ENCODE results near the gene TMEM94. TPM values are rescaled to one million over a fixed set of nuclear protein-coding genes. Genes with fewer than 3 reads are reported as not detected.

Gene TMEM94
- total RNA-seq, 2 experiments from 2014 or later = 81.9 to 84.8 TPM

DNA sequence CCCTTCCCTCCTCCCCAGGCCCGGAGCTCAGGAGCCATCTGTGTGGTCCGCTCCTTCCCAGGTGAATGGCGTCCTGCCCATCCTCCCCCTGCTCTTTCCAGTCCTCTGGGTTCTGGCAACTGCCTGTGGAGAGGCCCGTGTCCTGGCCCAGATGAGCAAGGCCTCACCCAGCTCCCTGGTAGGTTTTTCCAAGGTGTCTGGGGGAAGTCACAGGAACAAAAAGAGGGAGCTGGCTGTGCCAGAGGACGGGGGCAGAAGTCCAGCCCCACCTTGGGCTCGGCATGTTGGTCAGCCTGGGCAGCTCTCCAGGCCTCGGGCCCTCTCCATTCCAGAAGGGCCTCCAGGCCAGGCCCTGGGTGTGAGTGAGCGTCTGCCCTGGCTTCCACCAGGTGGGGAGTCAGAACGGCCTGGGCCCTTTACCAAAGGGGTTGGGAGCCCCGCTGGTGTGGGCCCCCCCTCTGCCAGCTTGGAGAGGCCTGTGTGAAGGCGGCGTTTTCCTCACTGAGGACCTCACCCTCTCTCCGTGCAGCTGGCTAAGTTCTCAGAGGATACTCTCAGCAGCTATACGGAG, 33.8 kb downstream of the TMEM94 start:
- ATAC-seq = no peak
- H3K9me3 Mint-ChIP-seq (ENCODE audit: insufficient read depth) = no peaks in the 10 kb centered on the region
- H3K27ac Mint-ChIP-seq = peak overlapping the region; percentile 39
- no peak overlapping the region for H3K4me3 Mint-ChIP-seq
- H3K27me3 Mint-ChIP-seq (ENCODE audit: low read depth) = no peaks in the 10 kb centered on the region
- peaks cover 28% of the 10 kb centered on the region for H3K4me1 Mint-ChIP-seq (ENCODE audit: low read depth)
- ChIA-PET POLR2A (interaction anchor here (1.1 kb wide), 1 partner anchor 19 kb away, joined by 3 read pairs; no protein-coding TSS in a partner anchor), CTCF (no interaction called here)
- no peak for DNase-seq
- peaks cover 18% of the 10 kb centered on the region for H3K36me3 Mint-ChIP-seq (ENCODE audit: low read depth)

DNA sequence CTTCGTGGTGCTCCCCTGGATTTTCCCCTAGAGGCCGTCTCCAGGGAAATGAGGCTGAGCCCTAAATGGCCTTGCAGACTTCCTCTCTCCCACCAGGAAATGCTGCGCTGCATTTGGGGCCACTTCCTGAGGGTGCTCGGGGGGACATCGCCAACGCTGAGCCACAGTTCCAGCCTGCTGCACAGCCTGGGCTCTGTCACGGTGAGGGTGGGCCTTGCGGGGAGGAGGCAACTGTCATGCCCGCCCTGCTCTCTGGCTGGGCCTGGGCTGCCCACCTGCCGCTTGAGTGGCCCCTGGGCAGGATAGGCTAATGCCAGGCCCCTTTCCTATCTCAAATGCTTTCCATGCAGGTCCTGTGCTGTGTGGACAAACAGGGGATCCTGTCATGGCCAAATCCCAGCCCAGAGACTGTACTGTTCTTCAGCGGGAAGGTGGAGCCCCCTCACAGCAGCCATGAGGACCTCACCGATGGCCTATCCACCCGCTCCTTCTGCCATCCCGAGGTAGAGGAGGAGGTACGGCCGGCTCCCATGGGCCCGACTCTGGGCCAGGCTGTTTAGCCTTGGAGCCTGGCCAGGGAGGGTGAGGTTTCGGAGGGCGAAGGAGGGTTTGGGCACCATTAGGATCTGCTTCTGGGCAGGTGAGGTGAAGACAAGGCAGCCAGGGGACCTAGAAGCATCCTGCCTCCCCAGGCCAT, 34.7 kb downstream of the TMEM94 start:
- ATAC-seq = no peak
- CTCF ChIA-PET = no interaction called here
- Mint-ChIP-seq H3K36me3 (ENCODE audit: low read depth) (peaks cover 17% of the 10 kb centered on the region), H3K27ac (peak overlapping the region; percentile 61), H3K4me3 (no peak overlapping the region), H3K4me1 (ENCODE audit: low read depth) (peaks cover 28% of the 10 kb centered on the region), H3K27me3 (ENCODE audit: low read depth) (no peaks in the 10 kb centered on the region), H3K9me3 (ENCODE audit: insufficient read depth) (no peaks in the 10 kb centered on the region)
- DNase-seq = no peak
- POLR2A ChIA-PET = no interaction called here

DNA sequence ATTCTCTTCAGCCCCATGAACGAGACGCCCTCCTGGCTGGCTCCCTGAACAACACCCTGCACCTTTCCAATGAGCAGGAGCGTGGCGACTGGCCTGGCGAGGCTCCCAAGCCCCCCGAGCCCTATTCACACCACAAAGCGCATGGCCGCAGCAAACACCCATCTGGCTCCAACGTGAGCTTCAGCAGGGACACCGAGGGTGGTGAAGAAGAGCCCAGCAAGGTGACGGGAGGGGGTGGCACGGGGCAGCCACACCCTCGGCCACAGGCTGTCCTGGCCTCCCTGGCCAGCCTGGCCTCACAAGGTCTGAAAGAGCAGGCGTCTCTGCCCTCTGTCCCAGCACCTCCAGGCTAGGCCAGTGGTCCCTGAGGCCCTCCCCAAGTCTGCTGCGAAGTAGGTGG, 35.2 kb downstream of the TMEM94 start:
- DNase-seq = no peak
- POLR2A ChIA-PET = no interaction called here
- no peak overlapping the region for H3K4me3 Mint-ChIP-seq
- peaks cover 11% of the 10 kb centered on the region for H3K36me3 Mint-ChIP-seq (ENCODE audit: low read depth)
- peaks cover 22% of the 10 kb centered on the region for H3K4me1 Mint-ChIP-seq (ENCODE audit: low read depth)
- no peak for ATAC-seq
- H3K27ac Mint-ChIP-seq = peak overlapping the region; percentile 61
- CTCF ChIA-PET = no interaction called here
- H3K27me3 Mint-ChIP-seq (ENCODE audit: low read depth) = no peaks in the 10 kb centered on the region
- no peaks in the 10 kb centered on the region for H3K9me3 Mint-ChIP-seq (ENCODE audit: insufficient read depth)

DNA sequence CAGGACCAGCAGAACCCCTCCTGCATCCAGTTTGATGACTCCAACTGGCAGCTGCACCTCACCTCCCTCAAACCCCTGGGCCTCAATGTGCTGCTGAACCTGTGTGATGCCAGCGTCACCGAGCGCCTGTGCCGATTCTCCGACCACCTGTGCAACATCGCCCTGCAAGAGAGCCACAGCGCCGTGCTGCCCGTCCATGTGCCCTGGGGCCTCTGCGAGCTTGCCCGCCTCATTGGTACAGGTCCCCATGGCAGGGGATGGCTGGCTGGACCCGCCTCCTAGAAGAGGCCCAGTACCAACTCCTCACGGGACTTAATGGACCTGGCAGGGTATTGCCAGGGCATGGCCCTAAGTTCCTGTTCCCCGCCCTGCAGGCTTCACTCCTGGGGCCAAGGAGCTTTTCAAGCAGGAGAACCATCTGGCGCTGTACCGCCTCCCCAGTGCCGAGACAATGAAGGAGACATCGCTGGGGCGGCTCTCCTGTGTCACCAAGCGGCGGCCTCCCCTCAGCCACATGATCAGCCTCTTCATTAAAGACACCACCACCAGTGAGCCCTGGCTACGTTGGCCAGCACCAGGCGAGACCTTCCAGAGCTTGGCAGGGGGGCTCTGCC, 36.2 kb downstream of the TMEM94 start:
- CTCF ChIA-PET = no interaction called here
- no peaks in the 10 kb centered on the region for H3K9me3 Mint-ChIP-seq (ENCODE audit: insufficient read depth)
- H3K4me1 Mint-ChIP-seq (ENCODE audit: low read depth) = peaks cover 14% of the 10 kb centered on the region
- POLR2A ChIA-PET = no interaction called here
- H3K36me3 Mint-ChIP-seq (ENCODE audit: low read depth) = peaks cover 5% of the 10 kb centered on the region
- no peak for ATAC-seq
- no peak for DNase-seq
- H3K27me3 Mint-ChIP-seq (ENCODE audit: low read depth) = no peaks in the 10 kb centered on the region
- H3K27ac Mint-ChIP-seq = no peak overlapping the region
- no peak overlapping the region for H3K4me3 Mint-ChIP-seq

DNA sequence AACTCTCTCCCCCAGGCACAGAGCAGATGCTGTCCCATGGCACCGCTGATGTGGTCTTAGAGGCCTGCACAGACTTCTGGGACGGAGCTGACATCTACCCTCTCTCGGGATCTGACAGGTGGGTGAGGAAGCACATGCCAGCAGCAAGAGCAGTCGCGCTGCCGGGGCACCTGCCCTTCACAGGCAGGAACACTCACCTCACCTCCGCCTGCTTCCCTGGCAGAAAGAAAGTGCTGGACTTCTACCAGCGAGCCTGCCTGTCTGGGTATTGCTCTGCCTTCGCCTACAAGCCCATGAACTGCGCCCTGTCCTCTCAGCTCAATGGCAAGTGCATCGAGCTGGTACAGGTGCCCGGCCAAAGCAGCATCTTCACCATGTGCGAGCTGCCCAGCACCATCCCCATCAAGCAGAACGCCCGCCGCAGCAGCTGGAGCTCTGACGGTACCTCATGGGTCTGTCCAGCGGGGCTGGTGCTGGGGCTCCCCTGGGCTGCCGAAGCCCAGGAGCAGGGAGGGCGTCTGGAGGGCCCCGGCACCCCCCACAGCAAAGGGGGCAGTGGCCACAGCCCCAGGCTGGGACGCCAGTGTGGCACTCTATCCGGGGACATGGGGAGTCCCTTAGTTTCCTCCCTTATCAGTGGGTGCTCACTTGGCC, 37.2 kb downstream of the TMEM94 start:
- H3K27ac Mint-ChIP-seq = no peak overlapping the region
- ChIA-PET CTCF (interaction anchor here (0.9 kb wide), 1 partner anchor 11 kb away, joined by 3 read pairs; no protein-coding TSS in a partner anchor), POLR2A (no interaction called here)
- peaks cover 8% of the 10 kb centered on the region for H3K36me3 Mint-ChIP-seq (ENCODE audit: low read depth)
- no peaks in the 10 kb centered on the region for H3K9me3 Mint-ChIP-seq (ENCODE audit: insufficient read depth)
- ATAC-seq = no peak
- H3K27me3 Mint-ChIP-seq (ENCODE audit: low read depth) = no peaks in the 10 kb centered on the region
- DNase-seq = no peak
- peaks cover 10% of the 10 kb centered on the region for H3K4me1 Mint-ChIP-seq (ENCODE audit: low read depth)
- no peak overlapping the region for H3K4me3 Mint-ChIP-seq

DNA sequence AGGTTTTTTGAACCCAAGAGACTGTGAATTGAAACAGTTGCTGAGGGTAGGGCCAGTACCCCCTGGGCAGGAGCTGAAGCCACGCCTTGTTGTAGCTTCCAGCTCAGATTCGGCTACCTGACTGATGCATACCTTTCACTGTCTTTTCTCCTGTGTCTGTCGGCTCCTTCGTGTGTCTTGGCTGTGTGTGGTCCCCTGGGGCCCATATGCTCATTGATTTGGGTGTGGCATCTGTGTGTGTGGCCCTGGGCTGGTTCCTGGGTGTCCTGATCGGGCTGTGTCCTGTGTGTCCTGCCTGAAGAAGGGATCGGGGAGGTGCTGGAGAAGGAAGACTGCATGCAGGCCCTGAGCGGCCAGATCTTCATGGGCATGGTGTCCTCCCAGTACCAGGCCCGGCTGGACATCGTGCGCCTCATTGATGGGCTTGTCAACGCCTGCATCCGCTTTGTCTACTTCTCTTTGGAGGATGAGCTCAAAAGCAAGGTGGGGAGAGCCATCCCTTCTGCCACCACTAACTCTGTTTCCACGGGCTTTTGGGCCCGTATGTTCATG, 38.0 kb downstream of the TMEM94 start:
- Mint-ChIP-seq H3K27ac (no peak overlapping the region), H3K36me3 (ENCODE audit: low read depth) (peaks cover 12% of the 10 kb centered on the region), H3K27me3 (ENCODE audit: low read depth) (no peaks in the 10 kb centered on the region), H3K9me3 (ENCODE audit: insufficient read depth) (no peaks in the 10 kb centered on the region), H3K4me3 (no peak overlapping the region), H3K4me1 (ENCODE audit: low read depth) (peaks cover 7% of the 10 kb centered on the region)
- CTCF ChIA-PET = interaction anchor here (0.9 kb wide), 1 partner anchor 10 kb away, joined by 3 read pairs; no protein-coding TSS in a partner anchor
- POLR2A ChIA-PET = no interaction called here
- no peak for DNase-seq
- ATAC-seq = no peak

DNA sequence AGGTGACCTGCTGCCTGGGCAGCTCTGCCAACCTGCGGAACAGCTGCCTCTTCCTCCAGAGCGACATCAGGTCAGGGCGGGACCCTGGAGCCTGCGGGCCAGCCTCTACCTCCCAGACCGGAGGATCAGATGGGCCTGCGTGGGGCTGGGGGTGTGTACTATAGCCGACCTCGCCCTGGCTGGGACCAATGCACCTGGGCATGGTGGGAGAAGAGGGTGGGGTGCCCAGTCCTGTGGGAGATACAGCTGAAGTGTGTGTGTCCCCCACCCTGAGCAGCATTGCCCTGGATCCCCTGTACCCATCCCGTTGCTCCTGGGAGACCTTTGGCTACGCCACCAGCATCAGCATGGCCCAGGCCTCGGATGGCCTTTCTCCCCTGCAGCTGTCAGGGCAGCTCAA, 39.6 kb downstream of the TMEM94 start:
- CTCF ChIA-PET = interaction anchor here (0.5 kb wide), 1 partner anchor 482 kb away, joined by 3 read pairs; no protein-coding TSS in a partner anchor
- H3K27me3 Mint-ChIP-seq (ENCODE audit: low read depth) = no peaks in the 10 kb centered on the region

DNA sequence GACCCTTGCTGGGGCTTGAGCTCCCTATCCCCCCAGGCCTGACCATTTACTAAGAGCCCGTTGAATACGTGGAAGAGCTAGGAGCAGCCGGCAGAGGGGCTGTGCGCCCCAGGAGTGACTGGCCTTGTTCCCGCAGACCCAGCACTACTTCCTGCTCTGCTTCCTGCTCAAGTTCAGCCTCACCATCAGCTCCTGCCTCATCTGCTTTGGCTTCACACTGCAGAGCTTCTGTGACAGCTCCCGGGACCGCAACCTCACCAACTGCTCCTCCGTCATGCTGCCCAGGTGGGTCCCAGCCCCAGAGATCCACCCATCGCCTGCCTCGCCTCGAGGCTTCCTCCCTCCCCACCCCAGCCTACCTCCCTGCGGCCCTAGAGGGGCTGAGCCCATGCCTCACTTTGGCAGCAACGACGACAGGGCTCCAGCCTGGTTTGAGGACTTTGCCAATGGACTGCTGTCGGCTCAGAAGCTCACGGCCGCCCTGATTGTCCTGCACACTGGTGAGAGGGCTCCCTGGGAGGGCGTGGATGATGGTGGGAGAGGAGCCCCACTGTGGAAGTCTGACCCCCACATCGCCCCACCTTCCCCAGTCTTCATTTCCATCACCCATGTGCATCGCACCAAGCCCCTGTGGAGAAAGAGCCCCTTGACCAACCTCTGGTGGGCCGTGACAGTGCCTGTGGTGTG, 41.7 kb downstream of the TMEM94 start:
- Mint-ChIP-seq H3K27ac (peak overlapping the region; percentile 79), H3K36me3 (ENCODE audit: low read depth) (peaks cover 9% of the 10 kb centered on the region), H3K4me1 (ENCODE audit: low read depth) (peaks cover 7% of the 10 kb centered on the region), H3K27me3 (ENCODE audit: low read depth) (no peaks in the 10 kb centered on the region), H3K4me3 (no peak overlapping the region), H3K9me3 (ENCODE audit: insufficient read depth) (no peaks in the 10 kb centered on the region)
- peak; percentile 31 for DNase-seq
- peak; percentile 28 for ATAC-seq
- POLR2A ChIA-PET = interaction anchor here (0.6 to 2.0 kb wide), 3 partner anchors 11 to 83 kb away, joined by 3 to 10 read pairs (median 3); no protein-coding TSS in a partner anchor
- CTCF ChIA-PET = interaction anchor here (1.3 to 2.0 kb wide), 3 partner anchors 10 to 18 kb away, joined by 3 to 8 read pairs (median 4); partner anchors contain the start of gene TSEN54

More for the DNA sequence above, 39.6 kb downstream of the TMEM94 start:
- H3K4me3 Mint-ChIP-seq = no peak overlapping the region
- H3K9me3 Mint-ChIP-seq (ENCODE audit: insufficient read depth) = no peaks in the 10 kb centered on the region
- H3K27ac Mint-ChIP-seq = no peak overlapping the region
- DNase-seq = no peak
- ATAC-seq = no peak
- H3K4me1 Mint-ChIP-seq (ENCODE audit: low read depth) = peaks cover 7% of the 10 kb centered on the region
- peaks cover 12% of the 10 kb centered on the region for H3K36me3 Mint-ChIP-seq (ENCODE audit: low read depth)
- POLR2A ChIA-PET = interaction anchor here (0.7 kb wide), 1 partner anchor 255 kb away, joined by 3 read pairs; no protein-coding TSS in a partner anchor

DNA sequence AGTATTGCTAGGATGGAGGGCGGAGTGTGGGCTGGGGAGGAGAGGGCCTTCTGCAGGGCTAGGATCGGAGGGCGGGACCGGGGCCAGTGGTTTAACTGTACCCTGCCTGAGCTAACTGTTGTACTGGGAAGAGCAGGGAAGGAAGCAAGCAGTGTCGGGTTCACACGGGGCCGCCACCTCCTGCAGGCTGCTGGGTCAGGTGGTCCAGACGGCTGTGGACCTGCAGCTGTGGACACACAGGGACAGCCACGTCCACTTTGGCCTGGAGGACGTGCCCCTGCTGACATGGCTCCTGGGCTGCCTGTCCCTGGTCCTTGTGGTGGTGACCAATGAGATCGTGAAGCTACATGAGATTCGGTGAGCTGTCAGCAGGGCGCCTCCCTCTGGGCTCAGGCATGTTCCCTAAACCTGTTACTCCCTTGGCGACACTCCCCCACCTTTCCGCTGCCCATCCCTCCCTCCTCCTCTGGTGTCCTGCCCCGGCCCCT, 42.3 kb downstream of the TMEM94 start:
- DNase-seq = no peak
- Mint-ChIP-seq H3K9me3 (ENCODE audit: insufficient read depth) (no peaks in the 10 kb centered on the region), H3K27ac (no peak overlapping the region), H3K27me3 (ENCODE audit: low read depth) (no peaks in the 10 kb centered on the region), H3K4me3 (no peak overlapping the region), H3K4me1 (ENCODE audit: low read depth) (peaks cover 7% of the 10 kb centered on the region), H3K36me3 (ENCODE audit: low read depth) (peaks cover 9% of the 10 kb centered on the region)
- CTCF ChIA-PET = interaction anchor here (0.8 to 2.0 kb wide), 4 partner anchors 14 to 86 kb away, joined by 3 to 8 read pairs (median 4); partner anchors contain the start of gene TSEN54
- POLR2A ChIA-PET = interaction anchor here (0.6 to 2.0 kb wide), 4 partner anchors 11 to 287 kb away, joined by 3 to 10 read pairs (median 3); partner anchors contain the start of gene TMEM94
- no peak for ATAC-seq

DNA sequence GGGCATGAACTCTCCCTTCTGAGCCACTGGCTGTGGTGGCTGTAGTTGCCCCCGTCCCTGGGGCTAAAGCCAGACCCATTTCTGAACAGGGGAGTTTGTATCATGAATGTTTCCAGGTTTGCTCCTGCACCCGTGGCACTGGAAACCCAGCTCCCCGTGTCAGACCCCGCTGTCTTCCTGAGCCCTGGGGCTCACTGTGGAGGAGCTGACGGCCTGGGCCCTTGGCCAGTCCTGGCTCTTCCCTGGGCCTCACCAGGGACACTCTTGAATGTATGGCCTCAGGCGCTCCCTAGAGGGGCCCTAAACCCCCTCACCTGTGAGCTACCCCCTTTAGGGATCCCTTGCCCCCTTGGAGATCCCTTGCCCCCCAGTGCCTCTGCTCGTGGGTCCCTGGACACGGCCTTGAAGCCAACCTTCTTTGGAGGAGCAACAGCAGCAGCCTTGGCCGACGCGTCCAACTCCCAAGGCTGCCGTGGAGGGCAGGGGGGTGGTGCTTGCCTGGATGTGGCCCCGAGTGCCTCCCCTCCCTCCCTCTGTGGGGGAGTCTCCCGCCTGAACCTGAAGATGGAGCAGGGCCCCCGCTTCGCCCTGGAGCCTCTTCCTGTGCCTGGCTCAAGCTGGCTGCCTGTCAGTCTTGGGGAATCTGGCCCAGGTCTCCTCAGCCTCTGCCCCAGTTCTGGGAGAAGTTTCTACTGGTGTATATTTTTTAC, 43.0 kb downstream of the TMEM94 start:
- H3K36me3 Mint-ChIP-seq (ENCODE audit: low read depth) = peaks cover 9% of the 10 kb centered on the region
- no peaks in the 10 kb centered on the region for H3K9me3 Mint-ChIP-seq (ENCODE audit: insufficient read depth)
- H3K27ac Mint-ChIP-seq = no peak overlapping the region
- H3K27me3 Mint-ChIP-seq (ENCODE audit: low read depth) = no peaks in the 10 kb centered on the region
- ATAC-seq (no peak), DNase-seq (no peak)
- POLR2A ChIA-PET = interaction anchor here (0.6 to 2.0 kb wide), 3 partner anchors 12 to 288 kb away, joined by 3 to 10 read pairs (median 3); partner anchors contain the start of gene TMEM94
- peaks cover 7% of the 10 kb centered on the region for H3K4me1 Mint-ChIP-seq (ENCODE audit: low read depth)
- H3K4me3 Mint-ChIP-seq = no peak overlapping the region
- CTCF ChIA-PET = interaction anchor here (0.8 to 1.6 kb wide), 3 partner anchors 13 to 87 kb away, joined by 3 to 4 read pairs (median 3); no protein-coding TSS in a partner anchor
